Measurements from ENCODE around the gene RAB1B. TPM values are rescaled to one million over a fixed set of nuclear protein-coding genes. Genes with fewer than 3 reads are reported as not detected.

Gene RAB1B
- total and polyA plus RNA-seq, 10 of the 15 experiments (the other 5 are each of a cell fraction or from before 2014, with no cell fraction given) = 10.4 to 193 (median 96.9) TPM

DNA sequence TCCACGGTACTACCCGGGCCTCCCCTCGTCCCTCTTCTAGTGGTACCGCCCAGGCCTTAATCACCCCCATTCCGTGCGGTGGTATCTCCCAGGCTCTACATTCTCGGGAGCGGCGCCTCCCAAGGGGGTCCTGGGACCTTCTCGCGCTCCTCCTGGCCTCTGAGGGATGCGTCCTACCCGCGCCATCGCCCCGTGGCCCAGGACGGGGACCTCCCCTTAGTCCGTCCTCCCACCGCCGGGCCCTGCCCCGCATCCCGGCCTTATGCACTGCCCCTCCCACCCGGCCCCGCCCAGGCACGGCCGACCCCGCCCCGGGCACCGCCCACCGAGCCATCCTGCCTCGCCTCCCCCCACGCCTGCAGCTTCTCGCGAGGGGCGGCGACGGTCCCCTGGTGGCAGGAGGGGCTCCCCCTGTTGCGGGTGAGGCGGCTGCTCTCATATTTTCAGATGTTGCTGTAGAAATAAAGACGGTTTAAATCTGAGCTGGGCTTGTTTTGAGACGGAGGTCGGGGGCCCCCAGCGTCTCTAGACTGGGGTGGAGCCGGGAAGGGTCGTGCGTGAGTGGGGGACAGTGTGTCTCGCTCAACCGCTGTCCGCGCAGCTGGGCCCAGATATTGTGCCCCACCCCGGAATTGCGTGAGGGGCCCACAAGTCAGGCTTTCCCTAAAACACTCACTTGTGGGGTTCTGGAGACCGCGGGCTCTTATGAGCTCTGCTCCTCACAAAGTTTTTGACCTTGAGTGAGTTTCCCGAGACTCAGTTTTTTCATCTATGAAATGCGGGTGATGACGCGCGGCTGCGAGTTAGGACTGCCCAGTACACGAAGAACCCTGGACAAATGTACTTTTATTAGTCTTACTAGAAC lies 828 bp upstream of the RAB1B start (continued):
- TF ChIP-seq NR2C1 (IDR thresholded peaks at IDR 0.05) (no peak), IKZF2 (IDR thresholded peaks at IDR 0.05) (no peak), FOXK2 (IDR thresholded peaks at IDR 0.05) (peak; percentile 92), SIN3A (IDR thresholded peaks at IDR 0.05; ENCODE audit: low read depth, low read length) (peak; percentile 45; the same call in 1 of the 2 replicates), NFIC (IDR thresholded peaks at IDR 0.05; ENCODE audit: low read depth, low read length) (no peak), NBN (IDR thresholded peaks at IDR 0.05) (peak; percentile 63; the same call in 1 of the 2 replicates), SMAD5 (IDR thresholded peaks at IDR 0.05; ENCODE audit: low read depth) (no peak; the same call in 1 of the 2 replicates), PAX5 (IDR thresholded peaks at IDR 0.05; ENCODE audit: borderline replicate concordance, low read depth, low read length) (no peak), BCL11A (IDR thresholded peaks at IDR 0.05; ENCODE audit: low read depth, low read length) (no peak), NFYA (IDR thresholded peaks at IDR 0.05; ENCODE audit: borderline replicate concordance, low read depth, low read length) (no peak), CBX3 (IDR thresholded peaks at IDR 0.05; ENCODE audit: borderline replicate concordance, low read depth) (no peak), PAX8 (IDR thresholded peaks at IDR 0.05) (no peak), YY1 (IDR thresholded peaks at IDR 0.05; ENCODE audit: low read depth, low read length) (no peak), BACH1 (IDR thresholded peaks at IDR 0.05; ENCODE audit: borderline replicate concordance) (no peak), MXI1 (IDR thresholded peaks at IDR 0.05; ENCODE audit: low read depth, low read length) (no peak), EED (IDR thresholded peaks at IDR 0.05; ENCODE audit: low read depth) (no peak), MYC (IDR thresholded peaks at IDR 0.05; ENCODE audit: insufficient read depth, insufficient read length, insufficient replicate concordance, low read length, severe bottlenecking) (no peak), STAT1 (conservative IDR thresholded peaks at IDR 0.05) (no peak), SRF (IDR thresholded peaks at IDR 0.05; ENCODE audit: low read depth in 2 of 2, low read length in 2 of 2) (no peak), CHD1 (IDR thresholded peaks at IDR 0.05; ENCODE audit: low read depth, low read length) (peak; percentile 95), TCF7 (IDR thresholded peaks at IDR 0.05; ENCODE audit: borderline replicate concordance) (no peak), ZNF24 (IDR thresholded peaks at IDR 0.05) (no peak), ZNF384 (IDR thresholded peaks at IDR 0.05; ENCODE audit: borderline replicate concordance, low read depth, low read length) (no peak), YBX1 (IDR thresholded peaks at IDR 0.05) (no peak), ESRRA (IDR thresholded peaks at IDR 0.05; ENCODE audit: low read length) (no peak), HDAC6 (IDR thresholded peaks at IDR 0.05; ENCODE audit: unreplicated experiment) (no peak), GABPA (IDR thresholded peaks at IDR 0.05; ENCODE audit: low read depth) (no peak), TBL1XR1 (IDR thresholded peaks at IDR 0.05; ENCODE audit: low read depth, low read length) (no peak)
- TF ChIP-seq, protein P1, sequence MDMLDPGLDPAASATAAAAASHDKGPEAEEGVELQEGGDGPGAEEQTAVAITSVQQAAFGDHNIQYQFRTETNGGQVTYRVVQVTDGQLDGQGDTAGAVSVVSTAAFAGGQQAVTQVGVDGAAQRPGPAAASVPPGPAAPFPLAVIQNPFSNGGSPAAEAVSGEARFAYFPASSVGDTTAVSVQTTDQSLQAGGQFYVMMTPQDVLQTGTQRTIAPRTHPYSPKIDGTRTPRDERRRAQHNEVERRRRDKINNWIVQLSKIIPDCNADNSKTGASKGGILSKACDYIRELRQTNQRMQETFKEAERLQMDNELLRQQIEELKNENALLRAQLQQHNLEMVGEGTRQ (IDR thresholded peaks at IDR 0.05; ENCODE audit: borderline replicate concordance, low read depth, low read length) = no peak
- TF ChIP-seq, protein P2, sequence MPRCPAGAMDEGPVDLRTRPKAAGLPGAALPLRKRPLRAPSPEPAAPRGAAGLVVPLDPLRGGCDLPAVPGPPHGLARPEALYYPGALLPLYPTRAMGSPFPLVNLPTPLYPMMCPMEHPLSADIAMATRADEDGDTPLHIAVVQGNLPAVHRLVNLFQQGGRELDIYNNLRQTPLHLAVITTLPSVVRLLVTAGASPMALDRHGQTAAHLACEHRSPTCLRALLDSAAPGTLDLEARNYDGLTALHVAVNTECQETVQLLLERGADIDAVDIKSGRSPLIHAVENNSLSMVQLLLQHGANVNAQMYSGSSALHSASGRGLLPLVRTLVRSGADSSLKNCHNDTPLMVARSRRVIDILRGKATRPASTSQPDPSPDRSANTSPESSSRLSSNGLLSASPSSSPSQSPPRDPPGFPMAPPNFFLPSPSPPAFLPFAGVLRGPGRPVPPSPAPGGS (IDR thresholded peaks at IDR 0.05; ENCODE audit: borderline replicate concordance, insufficient read depth, low read depth, low read length, poor library complexity, severe bottlenecking) = peak; percentile 27
